Fibroblast of villous mesenchyme (primary cell): ENCODE measurements around the gene NT5C3A. TPM values are rescaled to one million over a fixed set of nuclear protein-coding genes. Genes with fewer than 3 reads are reported as not detected.

ENCODE experiments used
- DNase-seq: peaks from one replicate; pipeline ENCODE4 v3.0.0-alpha.2; 2010; ENCODE audit warnings: low read depth
- H3K4me3 ChIP-seq: 2 replicates; pipeline ENCODE4 v1.5.1; 2011; ENCODE audit warnings: low read depth, mild to moderate bottlenecking, low read length
- total RNA-seq: library from RNA; depleted of rRNA; stranded (reverse); fragments of >200 nt; gene quantifications from 2 replicates; pipeline ENCODE4 v1.2.3, GENCODE V29; 2012
- TF ChIP-seq, protein P1 (sequence below): IDR thresholded peaks from 2 replicates; pipeline ENCODE4 v1.5.1; 2012; ENCODE audit warnings: low read depth, mild to moderate bottlenecking, low read length; ENCODE audit not compliant: insufficient read depth

Gene NT5C3A
- total RNA-seq, 1 donor, result 23.3 TPM

- H3K4me3 ChIP-seq, result no peak overlapping the region
- no peak for DNase-seq
- TF ChIP-seq, protein P1, sequence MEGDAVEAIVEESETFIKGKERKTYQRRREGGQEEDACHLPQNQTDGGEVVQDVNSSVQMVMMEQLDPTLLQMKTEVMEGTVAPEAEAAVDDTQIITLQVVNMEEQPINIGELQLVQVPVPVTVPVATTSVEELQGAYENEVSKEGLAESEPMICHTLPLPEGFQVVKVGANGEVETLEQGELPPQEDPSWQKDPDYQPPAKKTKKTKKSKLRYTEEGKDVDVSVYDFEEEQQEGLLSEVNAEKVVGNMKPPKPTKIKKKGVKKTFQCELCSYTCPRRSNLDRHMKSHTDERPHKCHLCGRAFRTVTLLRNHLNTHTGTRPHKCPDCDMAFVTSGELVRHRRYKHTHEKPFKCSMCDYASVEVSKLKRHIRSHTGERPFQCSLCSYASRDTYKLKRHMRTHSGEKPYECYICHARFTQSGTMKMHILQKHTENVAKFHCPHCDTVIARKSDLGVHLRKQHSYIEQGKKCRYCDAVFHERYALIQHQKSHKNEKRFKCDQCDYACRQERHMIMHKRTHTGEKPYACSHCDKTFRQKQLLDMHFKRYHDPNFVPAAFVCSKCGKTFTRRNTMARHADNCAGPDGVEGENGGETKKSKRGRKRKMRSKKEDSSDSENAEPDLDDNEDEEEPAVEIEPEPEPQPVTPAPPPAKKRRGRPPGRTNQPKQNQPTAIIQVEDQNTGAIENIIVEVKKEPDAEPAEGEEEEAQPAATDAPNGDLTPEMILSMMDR, result no peak
These were observed 26.6 kb upstream of the NT5C3A start for GRCh38 chr7:33089142-33089541.

- TF ChIP-seq, protein P1, result no peak
- no peak for DNase-seq
- no peak overlapping the region for H3K4me3 ChIP-seq
These were observed 25.3 kb upstream of the NT5C3A start for GRCh38 chr7:33087858-33088257.

- no peak for DNase-seq
- H3K4me3 ChIP-seq, result no peak overlapping the region
- TF ChIP-seq, protein P1, result no peak
These were observed 24.8 kb upstream of the NT5C3A start for GRCh38 chr7:33087356-33087755.

- no peak for DNase-seq
- TF ChIP-seq, protein P1, result no peak
- no peak overlapping the region for H3K4me3 ChIP-seq
These were observed 17.5 kb upstream of the NT5C3A start for GRCh38 chr7:33079763-33080690.

DNA sequence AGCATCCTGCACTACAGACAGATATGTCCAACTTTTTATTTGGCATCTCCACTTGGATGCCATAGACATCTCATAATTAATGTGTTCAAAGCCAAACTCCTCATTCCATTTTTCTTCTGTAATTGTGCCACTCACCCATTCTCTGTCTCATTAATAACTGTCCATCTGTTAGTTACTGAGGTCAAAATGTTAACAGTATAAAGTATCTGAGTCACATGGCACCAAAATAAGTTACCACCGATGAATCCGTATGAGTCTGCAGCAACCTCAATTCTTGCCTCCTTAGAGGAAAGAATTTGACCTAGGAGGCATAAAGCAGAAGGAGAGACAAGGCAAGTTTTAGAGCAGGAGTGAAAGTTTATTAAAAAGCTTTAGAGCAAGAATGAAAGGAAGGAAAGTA lies 16.5 kb upstream of the NT5C3A start:
- no peak for DNase-seq
- TF ChIP-seq, protein P1, result no peak
- no peak overlapping the region for H3K4me3 ChIP-seq

GRCh38 chr7:33076737-33077136 lies 14.2 kb upstream of the NT5C3A start:
- no peak overlapping the region for H3K4me3 ChIP-seq
- DNase-seq, result no peak
- TF ChIP-seq, protein P1, result no peak
